ENCODE data around the gene RDH16.

Gene RDH16

GRCh38 chr12:56916996-56917333, 40.4 kb downstream of the RDH16 start:
- Histone ChIP-seq H3K27ac (ENCODE audit: low read depth, low read length) (no peak overlapping the region), H3K79me2 (ENCODE audit: control insufficient read depth, low read length) (no peaks in the 10 kb centered on the region), H3K9me3 (ENCODE audit: control insufficient read depth, insufficient read depth, low read length) (no peaks in the 10 kb centered on the region; the same call in 1 of the 2 replicates), H3F3A (ENCODE audit: control insufficient read depth, insufficient read depth) (no peaks in the 10 kb centered on the region), H3K4me2 (ENCODE audit: low read length) (no peak overlapping the region), H3K27me3 (ENCODE audit: control insufficient read depth, low read length) (no peaks in the 10 kb centered on the region; the same call in 1 of the 2 replicates), H3K36me3 (ENCODE audit: control insufficient read depth, low read length) (no peaks in the 10 kb centered on the region), H4K20me1 (ENCODE audit: control insufficient read depth, insufficient read depth, low read depth, low read length) (no peaks in the 10 kb centered on the region), H3K4me1 (ENCODE audit: control insufficient read depth, low read length) (no peaks in the 10 kb centered on the region), H3K9me2 (replicated peaks; ENCODE audit: control insufficient read depth, low read length) (no peaks in the 10 kb centered on the region), H3K4me3 (ENCODE audit: low read length) (no peak overlapping the region)
- TF ChIP-seq EZH2phosphoT487 (IDR thresholded peaks at IDR 0.05; ENCODE audit: borderline replicate concordance, low read length), result no peak
- TF ChIP-seq CTCF (IDR thresholded peaks at IDR 0.05; ENCODE audit: low read depth, low read length, poor library complexity, severe bottlenecking), result no peak

GRCh38 chr12:56916296-56916995, 41.0 kb downstream of the RDH16 start:
- Histone ChIP-seq H3K79me2 (ENCODE audit: control insufficient read depth, low read length) (no peaks in the 10 kb centered on the region), H3K9me2 (replicated peaks; ENCODE audit: control insufficient read depth, low read length) (no peaks in the 10 kb centered on the region), H3K4me3 (ENCODE audit: low read length) (no peak overlapping the region), H3F3A (ENCODE audit: control insufficient read depth, insufficient read depth) (no peaks in the 10 kb centered on the region), H3K4me2 (ENCODE audit: low read length) (no peak overlapping the region), H3K36me3 (ENCODE audit: control insufficient read depth, low read length) (no peaks in the 10 kb centered on the region), H3K9me3 (ENCODE audit: control insufficient read depth, insufficient read depth, low read length) (no peaks in the 10 kb centered on the region; the same call in 1 of the 2 replicates), H3K4me1 (ENCODE audit: control insufficient read depth, low read length) (no peaks in the 10 kb centered on the region), H3K27ac (ENCODE audit: low read depth, low read length) (no peak overlapping the region), H3K27me3 (ENCODE audit: control insufficient read depth, low read length) (no peaks in the 10 kb centered on the region; the same call in 1 of the 2 replicates), H4K20me1 (ENCODE audit: control insufficient read depth, insufficient read depth, low read depth, low read length) (no peaks in the 10 kb centered on the region)
- TF ChIP-seq EZH2phosphoT487 (IDR thresholded peaks at IDR 0.05; ENCODE audit: borderline replicate concordance, low read length) (no peak), CTCF (IDR thresholded peaks at IDR 0.05; ENCODE audit: low read depth, low read length, poor library complexity, severe bottlenecking) (no peak)

GRCh38 chr12:56914724-56915123, 42.7 kb downstream of the RDH16 start:
- Histone ChIP-seq H3K4me3 (ENCODE audit: low read length) (no peak overlapping the region), H3K27ac (ENCODE audit: low read depth, low read length) (no peak overlapping the region), H3K27me3 (ENCODE audit: control insufficient read depth, low read length) (no peaks in the 10 kb centered on the region), H3K9me3 (ENCODE audit: control insufficient read depth, insufficient read depth, low read length) (peaks cover 2% of the 10 kb centered on the region; the same call in 1 of the 2 replicates), H3K4me2 (ENCODE audit: low read length) (no peak overlapping the region), H3F3A (ENCODE audit: control insufficient read depth, insufficient read depth) (no peaks in the 10 kb centered on the region), H3K9me2 (replicated peaks; ENCODE audit: control insufficient read depth, low read length) (no peaks in the 10 kb centered on the region), H4K20me1 (ENCODE audit: control insufficient read depth, insufficient read depth, low read depth, low read length) (no peaks in the 10 kb centered on the region), H3K36me3 (ENCODE audit: control insufficient read depth, low read length) (no peaks in the 10 kb centered on the region), H3K4me1 (ENCODE audit: control insufficient read depth, low read length) (no peaks in the 10 kb centered on the region), H3K79me2 (ENCODE audit: control insufficient read depth, low read length) (no peaks in the 10 kb centered on the region)
- TF ChIP-seq EZH2phosphoT487 (IDR thresholded peaks at IDR 0.05; ENCODE audit: borderline replicate concordance, low read length) (no peak), CTCF (IDR thresholded peaks at IDR 0.05; ENCODE audit: low read depth, low read length, poor library complexity, severe bottlenecking) (no peak)
